Stimulated activated naive CD4-positive, alpha-beta T cell treated with Interleukin-2 at 50 U/mL for 16 hours (primary cell): ENCODE results near the gene WDR82.

Source experiments
- DNase-seq: peaks from one replicate; lab custom pipeline; 2025; lab: John Stamatoyannopoulos, UW

The WDR82 gene

DNA sequence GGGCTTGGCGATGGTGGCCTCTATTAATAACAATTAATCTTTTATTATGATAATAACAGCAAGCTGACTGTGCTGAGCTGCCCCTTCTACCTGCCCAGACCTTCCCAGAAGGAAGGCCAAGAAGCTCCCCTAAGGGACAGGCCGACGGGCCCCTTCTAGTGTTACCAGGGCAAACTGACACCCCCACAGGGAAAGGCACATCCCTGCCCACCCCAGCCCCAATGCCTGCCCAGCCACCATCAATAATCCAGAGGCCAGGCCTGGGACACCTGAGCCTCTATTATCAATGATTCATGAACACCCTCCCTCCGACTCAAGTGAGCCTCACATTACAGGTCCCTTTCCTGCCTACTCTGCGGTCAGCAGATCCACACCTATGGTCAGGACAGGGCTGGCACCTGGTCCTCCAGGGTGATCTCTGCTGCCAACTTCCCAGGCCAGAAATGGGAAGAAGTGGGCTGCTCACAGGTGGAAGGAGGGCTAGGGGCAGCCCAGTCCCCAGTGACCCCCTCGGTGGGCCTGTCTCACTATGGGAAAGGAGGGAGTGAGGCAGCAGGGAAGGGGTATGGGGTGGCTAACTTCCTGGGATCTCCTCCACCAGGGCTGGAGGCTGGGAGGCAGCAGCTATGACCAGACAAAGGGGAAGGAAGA, 41.3 kb downstream of the WDR82 start:
- DNase-seq: no peak

DNA sequence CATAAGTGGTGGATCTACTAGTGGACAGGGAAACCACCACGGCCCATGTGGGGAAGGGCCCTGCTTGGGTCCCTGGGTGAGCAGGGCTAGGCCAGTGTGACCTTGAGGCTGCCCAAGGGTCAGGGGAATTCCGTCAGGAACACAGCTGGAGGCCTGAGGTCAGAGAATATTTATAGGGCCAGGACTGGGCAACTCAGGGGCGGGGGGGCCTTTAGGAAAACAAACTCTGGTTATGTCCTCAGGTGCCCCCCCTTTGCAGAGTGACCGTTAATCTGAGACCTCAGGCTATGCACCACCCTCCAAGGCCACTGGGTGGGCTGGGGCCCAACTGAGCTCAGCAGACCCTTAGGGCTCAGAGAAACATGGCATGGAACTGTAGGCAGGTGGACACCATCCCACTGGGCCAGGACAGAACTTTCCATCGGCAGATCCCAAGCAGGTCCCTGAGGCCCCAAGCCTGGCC, 42.0 kb downstream of the WDR82 start:
- DNase-seq: no peak

- DNase-seq: no peak
Measured at GRCh38 chr3:52234516-52235447, 43.7 kb downstream of the WDR82 start.

- no peak for DNase-seq
Measured at GRCh38 chr3:52233968-52234367, 44.5 kb downstream of the WDR82 start.

- DNase-seq: no peak
Measured at GRCh38 chr3:52233108-52233591, 45.3 kb downstream of the WDR82 start.

DNA sequence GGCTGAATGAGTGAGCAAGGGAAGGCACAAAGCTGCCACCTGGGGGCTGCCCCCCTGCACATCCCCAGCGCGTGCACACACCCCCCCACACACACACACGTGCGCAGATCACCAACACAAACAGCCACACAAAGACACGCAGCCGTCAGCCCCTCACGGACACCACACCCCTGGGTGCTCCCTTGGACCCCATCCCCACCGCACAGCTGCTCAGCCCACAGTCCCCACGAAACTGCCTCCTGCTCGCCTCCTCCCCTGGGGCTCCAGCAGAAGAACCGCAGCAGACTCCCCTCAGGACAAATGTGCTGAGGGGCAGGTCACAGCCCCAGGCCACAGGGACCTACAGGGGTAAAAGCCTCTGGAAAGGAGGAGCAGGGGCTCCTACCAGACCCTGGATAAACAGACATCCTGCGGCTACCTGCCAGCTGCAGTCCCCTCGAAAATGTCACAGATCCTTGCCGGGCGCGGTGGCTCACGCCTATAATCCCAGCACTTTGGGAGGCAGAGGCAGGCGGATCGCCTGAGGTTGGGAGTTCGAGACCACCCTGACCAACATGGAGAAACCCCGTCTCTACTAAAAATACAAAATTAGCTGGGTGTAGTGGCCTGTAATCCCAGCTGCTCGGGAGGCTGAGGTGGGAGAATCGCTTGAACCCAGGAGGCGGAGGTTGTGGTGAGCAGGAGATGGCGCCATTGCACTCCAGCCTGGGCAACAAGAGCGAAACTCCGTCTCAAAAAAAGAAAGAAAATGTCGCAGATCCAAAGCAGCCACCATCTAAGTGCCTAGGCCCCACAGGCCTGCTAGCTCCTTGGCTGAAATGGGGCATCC, 46.0 kb downstream of the WDR82 start:
- no peak for DNase-seq

DNA sequence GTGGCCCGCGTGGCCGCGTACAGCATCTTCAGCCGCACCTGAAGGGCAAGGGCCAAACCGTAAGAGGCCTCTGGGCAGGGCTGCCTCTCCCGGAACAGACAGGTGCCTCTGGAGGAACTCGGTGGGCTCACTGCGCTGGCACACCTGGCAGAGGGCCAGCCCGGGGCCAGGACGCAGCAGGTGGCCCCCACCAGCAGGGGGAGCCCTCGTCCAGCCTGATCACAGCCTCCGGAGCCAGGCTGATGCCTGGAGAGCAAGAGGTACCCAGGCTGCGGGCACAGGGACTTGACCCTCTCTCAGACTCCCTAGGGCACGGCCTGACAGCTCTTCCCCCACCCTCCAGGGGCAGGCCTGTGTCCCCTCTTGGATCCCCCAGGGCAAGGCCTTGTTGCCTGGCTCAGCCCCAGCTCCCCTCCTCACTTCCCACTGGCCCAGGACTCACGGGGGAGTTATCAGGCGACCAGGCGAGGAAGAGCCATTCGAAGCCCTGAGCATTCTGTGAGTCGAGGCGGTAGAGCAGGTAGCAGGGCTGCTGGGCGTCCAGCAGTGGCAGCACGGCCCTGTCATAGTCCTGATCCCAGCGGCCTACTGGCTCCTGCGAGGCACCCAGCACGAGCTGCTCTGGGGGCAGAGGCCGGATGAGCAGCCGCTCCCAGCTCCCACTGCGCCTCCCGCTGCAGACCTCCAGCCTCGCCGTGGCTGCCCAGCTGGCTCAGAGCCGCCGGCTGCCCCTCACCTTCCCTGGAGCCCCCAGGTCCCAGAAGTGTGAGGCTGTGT, 46.8 kb downstream of the WDR82 start:
- DNase-seq: peak; percentile 80

DNA sequence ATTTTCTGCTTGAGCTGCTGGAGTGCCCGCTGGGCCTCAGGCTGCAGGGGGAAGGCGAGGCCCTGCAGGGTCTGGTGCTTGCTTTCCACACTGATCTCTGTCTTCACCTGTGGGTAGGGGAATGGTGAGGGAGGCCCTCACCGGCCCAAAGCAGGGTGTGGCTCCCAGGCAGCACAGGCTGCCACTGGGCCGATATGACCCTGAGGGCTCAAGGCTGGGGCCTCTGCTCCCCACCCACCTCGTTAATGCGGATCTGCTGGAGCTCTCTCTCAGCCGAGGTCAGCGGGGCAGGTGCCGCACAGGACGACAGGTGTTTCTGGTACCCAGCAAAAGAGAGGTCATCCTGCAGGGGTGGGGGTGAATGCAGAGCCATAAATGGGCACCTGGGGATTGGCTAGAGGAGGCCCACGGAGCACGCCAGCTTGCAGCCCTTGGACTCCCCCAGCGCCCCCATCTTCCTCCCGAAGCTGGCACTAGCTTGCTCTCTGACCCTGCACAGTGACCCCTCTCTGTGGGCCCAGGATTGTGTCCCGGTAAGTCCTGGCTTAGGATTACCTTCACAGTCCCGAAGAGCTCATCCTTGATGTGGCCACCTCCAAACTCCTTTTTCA, 47.5 kb downstream of the WDR82 start:
- DNase-seq: no peak

GRCh38 chr3:52230461-52230860, 48.0 kb downstream of the WDR82 start:
- no peak for DNase-seq

DNA sequence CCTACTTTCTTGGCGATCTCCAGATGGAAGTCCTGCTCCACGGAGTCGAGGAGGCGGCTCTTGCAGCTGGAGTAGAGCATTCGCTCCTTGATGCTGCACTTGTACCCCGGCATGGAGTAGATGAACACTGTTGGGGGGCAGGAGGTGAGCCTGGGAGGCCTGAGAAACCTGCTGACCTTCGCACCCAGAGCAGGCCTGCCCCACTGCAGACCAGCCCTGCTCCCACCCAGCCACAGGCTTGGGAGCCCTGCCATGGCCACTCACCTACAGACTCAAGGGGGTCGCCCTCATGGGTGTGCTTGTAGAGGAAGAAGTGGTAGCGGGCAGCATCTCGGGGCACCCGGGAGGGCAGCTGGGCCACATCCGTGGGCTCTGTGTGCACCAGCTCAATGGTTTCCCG, 48.8 kb downstream of the WDR82 start:
- DNase-seq: no peak

- no peak for DNase-seq
Measured at GRCh38 chr3:52228751-52229291, 49.6 kb downstream of the WDR82 start.

DNA sequence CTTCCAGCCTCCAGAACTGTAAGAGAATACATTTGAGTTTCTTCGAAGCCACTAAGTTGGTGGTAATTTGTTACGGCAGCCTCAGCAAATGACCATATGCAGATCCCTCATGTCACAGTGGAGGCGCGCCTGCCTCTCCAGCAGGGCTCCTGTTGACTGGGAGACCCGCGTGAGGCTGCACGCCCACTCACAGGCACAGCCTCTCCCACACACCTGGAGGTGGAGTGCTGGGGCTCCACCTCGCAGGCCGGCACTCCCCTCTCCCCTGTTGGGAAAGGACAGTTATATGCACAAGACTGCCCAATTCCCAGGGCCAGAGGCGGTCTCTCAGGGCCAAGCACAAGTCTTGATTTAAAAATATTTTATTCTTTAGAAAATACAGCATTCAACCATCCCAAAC, 50.2 kb downstream of the WDR82 start:
- DNase-seq: no peak

DNA sequence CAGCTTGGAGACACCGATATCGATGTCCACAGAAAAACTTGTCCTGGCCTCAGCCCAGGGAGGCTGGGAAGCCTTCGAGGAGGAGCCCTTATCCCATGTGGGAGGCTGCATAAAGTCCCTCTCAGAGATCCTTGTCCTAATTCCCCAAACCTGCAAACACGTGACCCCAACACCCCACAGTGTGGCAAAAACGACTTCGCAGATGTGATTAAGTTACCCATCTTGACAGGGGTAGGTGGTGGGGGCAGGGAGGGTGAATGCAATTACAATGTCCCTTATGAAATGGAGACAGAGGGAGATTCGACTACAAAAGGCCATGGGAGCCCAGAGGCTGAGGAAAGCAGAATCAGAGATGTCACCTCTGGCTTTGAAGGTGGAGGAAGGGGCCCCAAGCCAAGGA, 50.7 kb downstream of the WDR82 start:
- no peak for DNase-seq

GRCh38 chr3:52227117-52227516, 51.3 kb downstream of the WDR82 start:
- DNase-seq: no peak

DNA sequence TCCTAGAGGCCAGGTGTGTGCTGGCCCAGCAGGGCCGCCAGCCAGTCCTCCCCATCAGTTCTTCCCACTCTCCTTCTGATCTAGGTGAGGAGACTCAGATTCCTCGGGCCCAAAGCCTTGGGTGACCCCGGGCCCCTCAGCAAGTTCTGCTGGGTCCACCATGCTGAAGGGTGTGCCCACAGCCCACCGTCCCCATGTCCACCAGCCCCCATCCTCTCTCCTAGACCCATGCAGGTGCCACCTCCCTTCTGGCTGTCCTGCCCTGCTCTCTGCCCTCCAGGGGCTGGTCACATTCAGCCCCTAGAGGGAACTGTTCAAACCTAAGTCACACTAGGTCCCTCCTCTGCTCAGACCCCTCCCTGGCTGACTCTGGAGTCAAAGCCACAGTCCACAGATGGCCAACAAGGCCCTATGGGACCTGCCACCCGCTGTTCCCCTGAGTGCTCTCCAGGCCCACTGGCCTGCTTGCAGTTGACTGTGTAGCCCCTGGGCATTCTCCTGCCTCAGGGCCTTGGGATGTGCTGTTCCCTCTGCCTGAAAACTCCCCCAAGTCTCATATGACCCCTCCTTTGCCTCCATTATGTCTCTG, 52.1 kb downstream of the WDR82 start:
- DNase-seq: no peak

DNA sequence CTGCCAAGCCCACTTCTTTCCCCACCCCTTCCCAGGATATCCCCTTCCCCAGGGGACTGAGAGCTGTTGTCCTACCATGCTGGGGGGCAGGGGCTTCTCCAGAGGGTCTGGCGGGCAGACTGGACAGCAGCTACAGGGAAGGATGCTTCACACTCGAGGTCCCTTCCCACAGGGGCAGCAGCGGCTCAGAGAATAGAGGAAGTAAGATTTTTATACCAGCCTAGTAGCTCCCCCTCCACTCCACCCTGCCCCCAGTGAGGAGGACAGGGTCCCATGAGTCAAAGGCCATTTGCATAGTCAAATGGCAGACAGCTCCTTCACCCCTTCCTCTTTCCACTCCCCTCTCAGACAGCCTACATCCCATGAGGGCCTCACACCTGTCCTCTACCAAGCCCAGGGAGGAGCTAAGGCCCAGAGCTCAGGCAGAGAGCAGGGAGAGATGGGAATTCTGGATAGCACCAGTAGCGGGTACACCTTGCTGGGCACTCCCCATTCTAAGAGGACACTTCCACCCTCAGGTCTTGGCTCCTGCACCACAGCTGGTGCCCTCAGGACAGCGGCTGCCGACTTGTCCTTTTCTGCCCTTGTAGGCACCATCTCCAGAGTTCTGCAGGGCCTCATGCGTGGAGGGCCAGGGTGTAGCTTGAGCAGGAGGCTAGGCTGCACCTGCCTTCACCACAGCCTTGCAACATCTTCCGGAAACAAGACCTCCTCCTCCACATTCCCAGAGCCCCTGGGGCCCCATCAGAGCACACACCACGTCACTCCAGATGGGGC, 52.8 kb downstream of the WDR82 start, which contains the start of gene TLR9:
Gene TLR9, minus strand, starts transcription at position 194 of the 777 bp plus-strand sequence. Its CDS starts 116 bp downstream, at position 78.
- DNase-seq: no peak

- DNase-seq: no peak
Measured at GRCh38 chr3:52223449-52224408, 54.7 kb downstream of the WDR82 start.
